Upper lobe of left lung (tissue), 6 donors: ENCODE measurements around the gene ZNF282. TPM values are rescaled to one million over a fixed set of nuclear protein-coding genes. Genes with fewer than 3 reads are reported as not detected.
"Not testable (repeated sequence)": the region's sequence is repeated elsewhere in the genome, so short reads cannot be mapped to it uniquely, and the experiment has no call there.

ENCODE experiments used
- ATAC-seq, 2 donors: fragments of 200-7000 bp; cut with Tn5 transposase; one replicate each; pipeline ENCODE4 v1.9.1; 2022; ENCODE audit warnings: mild to moderate bottlenecking in 2 of 2, moderate library complexity in 2 of 2; ENCODE audit not compliant: low FRiP score in 2 of 2
- DNase-seq, 2 donors: peaks; one replicate each; pipeline ENCODE4 v3.0.0-alpha.2; 2019 to 2020
- H3K27ac ChIP-seq, 4 donors: fragments of 200-600 bp; sonication (generic); one replicate each; pipeline ENCODE4 v1.5.1; 2016 to 2019
- H3K27me3 ChIP-seq, 4 donors: fragments of 200-600 bp; sonication (generic); one replicate each; pipeline ENCODE4 v1.5.1; 2017 to 2019
- H3K36me3 ChIP-seq, 4 donors: fragments of 200-600 bp; sonication (generic); one replicate each; pipeline ENCODE4 v1.5.1; 2016 to 2019
- H3K4me1 ChIP-seq, 4 donors: fragments of 200-600 bp; sonication (generic); one replicate each; pipeline ENCODE4 v1.5.1; 2018 to 2019
- H3K4me3 ChIP-seq, 4 donors: fragments of 200-600 bp; sonication (generic); one replicate each; pipeline ENCODE4 v1.5.1; 2017 to 2019; ENCODE audit warnings: mild to moderate bottlenecking in 2 of 4, moderate library complexity in 1 of 4
- H3K9me3 ChIP-seq, 4 donors: fragments of 200-600 bp; sonication (generic); one replicate each; pipeline ENCODE4 v1.5.1; 2018 to 2019
- CTCF ChIP-seq, 6 experiments: fragments of 450-650 bp in 4 of 6; fragments of 200-600 bp in 2 of 6; sonication (generic) in 2 of 6; IDR thresholded peaks; one replicate each; pipeline ENCODE4 v1.5.1; 2016 to 2019; ENCODE audit warnings: antibody characterized with exemption in 6 of 6
- EP300 ChIP-seq, 4 donors: sonication (generic); formaldehyde crosslinking; IDR thresholded peaks; one replicate each; pipeline ENCODE4 v1.5.1; 2017; ENCODE audit warnings: antibody characterized with exemption in 4 of 4, control low read depth in 2 of 4
- POLR2A ChIP-seq, 4 donors: fragments of 450-650 bp; IDR thresholded peaks; one replicate each; pipeline ENCODE4 v1.5.1; 2016 to 2017; ENCODE audit warnings: antibody characterized with exemption in 4 of 4, mild to moderate bottlenecking in 2 of 4
- POLR2AphosphoS5 ChIP-seq, 2 donors: sonication (generic); formaldehyde crosslinking; IDR thresholded peaks; one replicate each; pipeline ENCODE4 v1.5.1; 2017; ENCODE audit warnings: antibody characterized with exemption in 2 of 2
- WGBS, 2 donors: methylation state at CpG; one replicate each; pipeline ENCODE4 v1.1.5; 2017 to 2018; 5-methylcytosine and 5-hydroxymethylcytosine counted together
- total RNA-seq, 6 donors: library from RNA; depleted of rRNA in 4 of 6; stranded (reverse); fragments of >200 nt in 4 of 6; gene quantifications; one replicate each; pipeline versions ENCODE4 v1.1.0 to v1.2.1, GENCODE V29; 2016 to 2021
- donor health status: DM: no; HTN: no; CAD: no; lungs with moderate emphysema.
- donor health status: DM: no; HTN: yes; CAD: no; lungs with severe emphysema.

ZNF282 gene
- total RNA-seq, 6 donors from 2014 or later = 20.7 to 35.6 (median 26.7) TPM

- WGBS, 2 donors = 53 to 64% methylated on average over 7 of the region's 7 CpGs
- H3K27me3 ChIP-seq = no peaks in the 10 kb centered on the region
- ATAC-seq (no peak), DNase-seq (no peak)
- no peaks in the 10 kb centered on the region for H3K4me1 ChIP-seq
- H3K9me3 ChIP-seq = no peaks in the 10 kb centered on the region
- no peak overlapping the region for H3K27ac ChIP-seq
- TF ChIP-seq POLR2AphosphoS5 (IDR thresholded peaks at IDR 0.05) = no peak
- no peak for TF ChIP-seq CTCF (IDR thresholded peaks at IDR 0.05)
- H3K4me3 ChIP-seq = no peak overlapping the region
- H3K36me3 ChIP-seq = peaks cover 0 to 22% (median 20%) of the 10 kb centered on the region in 4 donors
Measured at GRCh38 chr7:149228831-149229471, 33.6 kb downstream of the ZNF282 start.

- no peak overlapping the region for H3K4me3 ChIP-seq
- no peaks in the 10 kb centered on the region for H3K27me3 ChIP-seq
- DNase-seq (no peak), ATAC-seq (no peak)
- H3K27ac ChIP-seq = no peak overlapping the region
- TF ChIP-seq CTCF (IDR thresholded peaks at IDR 0.05) (no peak), POLR2A (IDR thresholded peaks at IDR 0.05) (no peak), POLR2AphosphoS5 (IDR thresholded peaks at IDR 0.05) (no peak), EP300 (IDR thresholded peaks at IDR 0.05) (no peak)
- no peaks in the 10 kb centered on the region for H3K9me3 ChIP-seq
- peaks cover 0 to 16% (median 14%) of the 10 kb centered on the region in 4 donors for H3K36me3 ChIP-seq
- 64 to 68% methylated on average over 5 to 6 of the region's 6 CpGs for WGBS, 2 donors
- H3K4me1 ChIP-seq = no peaks in the 10 kb centered on the region
Measured at GRCh38 chr7:149229526-149229925, 34.2 kb downstream of the ZNF282 start.

- H3K27me3 ChIP-seq = no peaks in the 10 kb centered on the region
Measured at GRCh38 chr7:149232362-149232761, 37.0 kb downstream of the ZNF282 start.

GRCh38 chr7:149233655-149234204 is 38.4 kb downstream of the ZNF282 start:
- not testable (repeated sequence) for H3K27ac ChIP-seq, H3K9me3 ChIP-seq, ATAC-seq, H3K27me3 ChIP-seq, H3K36me3 ChIP-seq, H3K4me3 ChIP-seq, DNase-seq, H3K4me1 ChIP-seq
- 70 to 82% methylated on average over 7 of the region's 7 CpGs for WGBS, 2 donors

More at GRCh38 chr7:149232362-149232761, 37.0 kb downstream of the ZNF282 start:
- Histone ChIP-seq H3K9me3 (no peaks in the 10 kb centered on the region), H3K27ac (no peak overlapping the region), H3K4me1 (no peaks in the 10 kb centered on the region), H3K4me3 (no peak overlapping the region), H3K36me3 (no peaks in the 10 kb centered on the region)
- WGBS, 2 donors = 83 to 89% methylated on average over 2 of the region's 2 CpGs
- ATAC-seq = no peak
- DNase-seq = no peak
- no peak for TF ChIP-seq POLR2A (IDR thresholded peaks at IDR 0.05)
- no peak for TF ChIP-seq EP300 (IDR thresholded peaks at IDR 0.05)
- no peak for TF ChIP-seq CTCF (IDR thresholded peaks at IDR 0.05)
- TF ChIP-seq POLR2AphosphoS5 (IDR thresholded peaks at IDR 0.05) = no peak

GRCh38 chr7:149237502-149237901 is 42.2 kb downstream of the ZNF282 start:
- WGBS, 2 donors = 81 to 82% methylated on average over 7 of the region's 7 CpGs
- Histone ChIP-seq H3K27ac (no peak overlapping the region), H3K9me3 (no peaks in the 10 kb centered on the region), H3K36me3 (no peaks in the 10 kb centered on the region), H3K4me1 (peaks cover 14 to 22% (median 20%) of the 10 kb centered on the region in 4 donors), H3K4me3 (no peak overlapping the region), H3K27me3 (no peaks in the 10 kb centered on the region)
- ATAC-seq = no peak
- DNase-seq = no peak
- no peak for TF ChIP-seq CTCF (IDR thresholded peaks at IDR 0.05)
